ENCODE measurements around the gene GDF7.

The GDF7 gene

DNA sequence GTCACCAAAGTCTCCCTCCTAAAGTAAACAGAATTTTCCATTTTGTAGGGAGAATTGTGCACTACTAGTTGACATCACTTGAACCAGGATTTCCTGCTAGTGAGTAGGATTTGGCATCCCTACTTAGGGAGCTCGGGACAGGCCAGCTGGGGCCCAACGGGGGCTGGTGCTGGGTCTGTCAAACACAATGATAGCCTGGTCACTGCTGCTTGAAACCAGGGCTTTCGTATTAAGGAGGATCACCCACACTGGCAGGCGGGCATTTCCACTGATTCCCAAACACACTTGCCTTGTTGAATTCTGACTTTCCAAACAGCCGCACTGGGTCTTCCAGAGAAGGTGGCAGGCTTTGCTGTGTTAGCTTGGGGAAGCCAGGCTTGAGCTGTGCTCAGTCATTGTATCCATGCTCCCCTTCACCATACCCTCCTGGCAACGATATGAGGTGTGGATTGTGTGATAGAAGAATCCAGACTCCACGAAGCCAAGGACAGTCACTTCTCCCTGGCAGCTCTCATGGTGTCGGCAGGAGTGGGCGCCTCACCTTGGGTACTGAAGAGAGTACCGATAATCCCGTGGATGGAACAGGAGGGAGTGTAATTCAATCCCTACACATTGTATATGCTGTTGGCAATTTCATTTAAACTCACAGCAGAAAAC is 7.5 kb downstream of the GDF7 start:
- no peak for DNase-seq (ENCODE audit: low read depth)

GRCh38 chr2:20674974-20675679 is 8.2 kb downstream of the GDF7 start:
- no peak for DNase-seq (ENCODE audit: low read depth)

DNA sequence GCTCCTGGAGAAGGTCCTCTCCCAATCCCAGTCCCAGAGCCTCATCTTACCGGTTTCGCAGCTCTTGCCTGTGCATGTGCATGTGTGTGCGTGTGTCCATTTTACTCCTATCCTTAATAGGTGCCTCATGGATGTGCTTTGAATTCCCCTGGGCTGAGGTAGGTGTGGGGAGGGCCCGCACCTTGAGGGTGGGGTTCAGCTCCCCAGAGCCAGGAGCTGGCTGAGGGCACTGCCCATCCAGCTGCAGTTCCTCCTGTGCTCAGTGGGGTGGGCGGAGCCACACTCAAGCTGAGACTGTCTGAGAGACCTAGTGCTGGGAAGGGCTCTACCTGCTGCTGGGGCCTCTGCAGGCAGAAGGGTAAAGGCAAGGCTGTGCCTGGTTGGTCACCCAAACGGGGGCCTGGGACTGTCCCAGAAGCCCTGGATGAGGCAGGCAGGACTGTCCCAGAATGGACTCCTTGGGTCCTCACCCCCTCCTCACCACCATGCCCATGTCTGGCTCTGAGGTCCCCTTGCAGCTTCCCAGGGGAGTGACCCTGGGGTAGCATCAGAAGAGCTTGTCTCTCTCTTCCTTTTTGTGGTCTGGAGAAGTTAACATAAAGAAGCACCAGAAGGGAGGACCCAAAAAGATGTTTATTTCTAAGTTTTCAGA is 8.9 kb downstream of the GDF7 start:
- no peak for DNase-seq (ENCODE audit: low read depth)

- no peak for DNase-seq (ENCODE audit: low read depth)
Measured at GRCh38 chr2:20676353-20677215, 9.6 kb downstream of the GDF7 start.

DNA sequence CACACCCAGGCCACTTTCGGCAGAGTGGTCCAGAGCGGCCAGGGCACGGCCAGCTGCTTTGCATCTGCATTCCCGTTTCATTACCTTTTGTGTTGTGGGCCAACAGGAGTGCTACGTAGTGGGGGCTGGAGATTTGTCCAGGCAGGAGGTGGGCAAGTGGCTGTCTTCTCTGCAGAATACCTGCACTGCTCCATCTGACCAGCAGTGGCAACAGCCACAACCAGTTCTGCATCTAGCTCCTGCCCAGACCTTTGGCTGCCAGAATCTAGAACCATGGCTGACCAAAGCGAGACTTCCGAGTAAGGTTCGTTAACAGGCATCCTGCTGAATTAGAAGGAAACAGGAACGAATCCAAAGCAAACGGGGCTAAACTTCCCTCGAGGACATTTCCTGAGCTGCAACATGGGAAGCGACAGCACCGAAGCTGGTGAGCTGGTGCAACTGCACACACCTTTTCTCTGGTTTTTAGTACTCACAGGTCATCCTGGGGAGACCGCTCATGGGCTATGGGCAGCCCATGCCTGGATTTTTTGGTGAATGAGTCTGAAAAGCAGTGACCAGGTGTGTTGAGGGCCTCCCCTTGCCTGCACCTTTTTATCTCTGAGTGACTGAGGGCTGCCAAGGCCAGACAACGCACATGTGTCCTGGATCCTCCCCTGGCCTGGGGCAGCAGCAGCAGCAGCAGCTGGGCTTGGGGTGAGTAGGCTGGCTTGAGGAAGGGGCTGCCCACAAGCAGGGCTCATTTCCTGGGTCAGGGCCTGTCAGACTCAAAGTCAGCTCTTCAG is 10.5 kb downstream of the GDF7 start:
- no peak for DNase-seq (ENCODE audit: low read depth)

- no peak for DNase-seq (ENCODE audit: low read depth)
Measured at GRCh38 chr2:20678086-20678395, 11.1 kb downstream of the GDF7 start.

- no peak for DNase-seq (ENCODE audit: low read depth)
Measured at GRCh38 chr2:20678780-20679179, 11.8 kb downstream of the GDF7 start.

DNA sequence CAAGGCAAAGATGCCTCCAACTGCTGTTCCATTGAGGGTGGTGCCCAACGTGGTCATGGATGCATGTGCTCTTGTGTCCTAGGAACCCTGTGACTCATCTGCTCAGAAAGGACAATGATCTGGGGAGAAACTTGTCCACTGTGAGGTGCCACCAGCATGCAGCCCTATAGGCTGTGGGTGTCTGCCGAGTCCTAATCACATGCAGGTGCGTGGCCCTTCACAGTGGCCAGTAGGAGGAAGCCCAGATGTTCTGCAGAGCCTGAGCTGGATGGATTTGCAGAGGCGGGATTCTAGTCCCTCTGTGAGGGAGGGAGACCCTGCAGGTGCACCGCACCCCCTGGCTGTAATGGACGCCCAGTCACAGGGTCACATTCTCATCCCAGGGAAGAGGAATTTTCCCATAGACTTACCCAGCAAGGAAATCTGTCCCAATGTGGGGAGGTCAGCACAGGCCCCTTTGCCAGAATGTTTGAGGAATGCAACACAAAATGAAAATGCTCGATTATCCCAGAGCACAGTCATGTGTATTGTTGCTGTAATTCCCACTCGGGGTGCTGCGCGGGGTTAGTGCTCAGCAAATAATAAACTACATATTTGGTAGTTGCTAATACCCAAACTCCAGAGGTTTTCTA is 13.9 kb downstream of the GDF7 start:
- DNase-seq (ENCODE audit: low read depth): no peak

DNA sequence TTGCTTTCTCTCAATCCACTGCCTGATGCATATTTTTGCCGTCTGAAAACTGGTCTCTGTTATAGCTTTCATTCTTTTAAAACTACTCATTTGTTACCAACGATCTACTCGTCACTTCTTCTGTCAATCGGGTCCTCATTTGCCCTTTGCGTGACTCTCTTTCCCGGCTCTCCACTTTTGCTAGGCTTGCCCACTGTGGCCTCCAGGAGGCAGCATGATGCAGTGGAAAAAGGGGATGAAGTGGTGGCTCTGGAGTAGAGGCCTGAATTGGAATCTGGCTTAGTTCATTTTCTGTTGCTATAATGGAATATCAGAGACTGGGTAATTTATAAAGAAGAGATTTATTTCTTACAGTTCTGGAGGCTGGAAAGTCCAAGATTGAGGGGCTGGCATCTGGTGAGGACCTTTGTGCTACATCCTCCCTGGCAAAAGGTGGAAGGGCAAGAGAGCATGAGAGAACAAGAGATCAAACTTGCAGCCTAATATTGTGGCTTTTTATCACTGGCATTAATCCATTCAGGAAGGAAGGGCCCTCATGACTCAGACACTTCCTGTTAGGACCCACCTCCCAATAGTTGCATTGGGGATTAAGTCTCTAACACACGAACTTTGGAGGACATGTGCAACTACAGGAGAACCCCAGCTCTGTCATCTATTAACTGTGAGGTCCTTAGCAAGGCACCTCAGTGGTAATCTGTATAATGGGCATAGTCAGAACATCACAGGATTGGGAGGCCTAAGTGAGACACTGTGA is 15.4 kb downstream of the GDF7 start:
- no peak for DNase-seq (ENCODE audit: low read depth)

DNA sequence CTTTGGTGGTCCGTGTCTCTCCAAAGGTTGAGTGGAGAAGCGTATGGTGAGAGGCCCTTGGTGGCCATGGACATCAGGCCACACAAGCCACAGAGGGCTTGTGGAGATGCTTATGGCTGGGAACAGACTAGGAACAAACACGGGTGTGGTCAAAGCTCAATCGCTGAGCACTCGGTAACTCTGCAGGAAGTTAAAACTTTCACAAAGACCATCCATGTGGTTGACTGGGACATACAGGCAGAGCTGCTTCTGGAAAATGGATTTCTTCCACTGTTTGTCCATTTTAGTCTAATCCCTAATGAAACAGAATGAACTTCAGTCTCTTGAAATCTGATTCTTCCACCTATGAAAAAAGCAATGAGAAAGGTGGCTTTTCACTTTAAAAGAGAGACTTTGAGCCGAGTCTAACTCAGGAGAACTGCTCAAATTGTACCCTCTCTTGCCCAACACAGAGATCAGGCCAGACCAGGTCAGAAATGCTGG is 17.7 kb downstream of the GDF7 start:
- DNase-seq (ENCODE audit: low read depth): no peak

- DNase-seq (ENCODE audit: low read depth): no peak
Measured at GRCh38 chr2:20687260-20687832, 20.4 kb downstream of the GDF7 start.

DNA sequence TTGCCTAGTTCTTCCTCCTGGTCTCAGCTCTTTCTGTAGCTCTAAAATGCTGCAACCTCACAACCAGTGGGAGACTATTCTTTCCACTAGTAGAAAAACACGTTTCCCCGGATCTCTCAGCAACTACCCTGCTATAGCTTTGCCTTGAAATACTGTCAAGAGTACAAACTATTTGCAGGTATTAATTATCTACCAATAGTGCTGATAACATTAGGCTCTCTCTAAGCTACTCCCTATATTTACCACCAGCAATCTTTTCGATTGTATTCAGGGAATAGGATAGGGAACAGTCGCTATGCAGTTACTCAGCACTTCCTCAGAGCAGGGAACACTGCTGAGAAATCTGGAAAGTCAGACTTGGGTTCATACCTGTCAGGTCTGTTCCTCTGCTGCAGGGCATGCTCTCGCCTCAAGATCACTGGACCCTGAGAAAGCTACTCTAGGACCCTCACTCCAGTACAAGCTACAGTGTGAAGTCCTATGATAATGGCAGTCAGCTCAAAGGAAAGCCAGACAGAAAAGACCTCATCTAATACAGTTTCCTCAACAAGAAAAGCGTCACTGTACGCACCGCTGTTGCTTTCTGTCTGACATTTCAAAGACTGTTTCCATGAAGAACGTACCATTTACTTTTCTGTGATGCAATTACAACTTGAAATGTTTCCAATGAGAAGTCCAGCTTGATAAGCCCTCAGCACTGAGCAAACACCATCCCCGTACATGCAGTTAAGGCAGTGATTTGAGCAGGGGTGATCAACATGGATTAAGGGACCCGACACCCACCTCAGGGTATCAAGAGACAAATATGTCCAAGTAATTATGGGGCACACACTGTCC is 22.7 kb downstream of the GDF7 start:
- DNase-seq (ENCODE audit: low read depth): no peak

DNA sequence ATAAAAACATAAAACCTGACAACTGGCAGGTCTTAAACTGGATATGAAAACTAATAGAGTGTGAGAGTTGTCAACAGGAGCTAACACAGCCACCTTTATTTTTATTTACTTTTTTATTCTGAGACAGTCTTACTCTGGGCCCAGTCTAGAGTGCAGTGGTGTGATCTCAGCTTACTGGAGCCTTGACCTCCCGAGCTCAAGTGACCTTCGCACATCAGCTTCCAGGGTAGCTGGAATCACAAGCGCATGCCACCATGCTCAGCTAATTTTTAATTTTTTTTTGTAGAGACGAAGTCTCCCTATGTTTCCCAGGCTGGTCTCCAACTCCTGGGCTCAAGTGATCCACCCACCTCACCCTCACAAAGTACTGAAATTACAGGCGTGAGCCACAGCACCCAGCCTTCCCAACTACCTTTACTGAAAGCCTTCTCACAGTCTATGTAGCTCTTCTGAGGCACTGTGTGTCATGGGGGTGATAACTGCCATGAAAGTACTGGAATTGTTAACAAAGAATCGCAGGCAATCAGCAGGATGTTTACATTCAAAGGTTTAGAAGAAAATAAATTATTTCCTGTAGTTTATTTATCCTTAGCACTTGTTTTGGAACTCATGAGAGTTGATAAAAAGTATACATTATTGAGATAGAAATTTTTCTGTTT is 24.3 kb downstream of the GDF7 start:
- no peak for DNase-seq (ENCODE audit: low read depth)

DNA sequence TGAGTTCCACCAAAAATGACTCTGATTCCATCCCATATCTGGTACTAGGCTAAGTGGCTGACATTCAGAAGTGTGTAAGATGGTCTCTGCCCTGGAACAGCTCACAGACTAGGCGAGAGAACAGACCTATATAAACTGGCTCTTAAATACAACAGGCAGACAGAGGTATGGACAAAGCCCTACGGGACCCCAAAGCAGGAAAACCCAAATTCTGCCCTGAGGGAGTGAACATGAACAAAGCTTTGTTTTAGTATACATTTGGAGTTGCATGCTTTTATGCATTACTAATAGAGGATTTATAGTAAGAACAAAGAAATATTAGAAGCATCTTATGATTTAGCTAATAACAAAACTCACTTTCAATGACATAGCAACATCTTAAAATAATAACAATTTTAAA is 25.1 kb downstream of the GDF7 start:
- DNase-seq (ENCODE audit: low read depth): no peak

DNA sequence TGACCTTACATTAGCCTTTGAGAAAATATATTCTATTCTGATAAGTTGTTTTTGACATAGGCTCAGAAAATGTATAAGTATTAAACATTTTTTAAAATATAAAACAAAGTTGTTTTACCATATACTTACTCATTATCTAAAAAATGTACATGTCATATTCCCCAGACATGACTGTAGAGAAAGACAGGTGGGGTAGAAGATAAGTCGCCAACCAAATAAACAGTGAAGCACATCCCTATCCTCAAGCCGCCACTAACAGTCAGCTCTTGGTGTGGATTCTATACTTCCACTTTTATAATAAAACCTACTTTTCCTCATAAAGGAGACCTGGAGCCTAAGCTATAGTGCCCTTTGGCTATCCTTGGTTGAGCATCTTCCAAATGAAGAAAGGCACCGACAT is 26.4 kb downstream of the GDF7 start:
- no peak for DNase-seq (ENCODE audit: low read depth)

- no peak for DNase-seq (ENCODE audit: low read depth)
Measured at GRCh38 chr2:20696366-20696765, 29.4 kb downstream of the GDF7 start.

- DNase-seq (ENCODE audit: low read depth): no peak
Measured at GRCh38 chr2:20697322-20697934, 30.5 kb downstream of the GDF7 start.

- DNase-seq (ENCODE audit: low read depth): no peak
Measured at GRCh38 chr2:20698916-20699613, 32.1 kb downstream of the GDF7 start.
